ENCODE data around the gene SATB1. TPM values are rescaled to one million over a fixed set of nuclear protein-coding genes. Genes with fewer than 3 reads are reported as not detected.
"Not testable (repeated sequence)": the region's sequence is repeated elsewhere in the genome, so short reads cannot be mapped to it uniquely, and the experiment has no call there.

The SATB1 gene
- 100 to 1,000 TPM; 258 to 482 (median 451) TPM for total RNA-seq
- polyA plus RNA-seq, result 100 to 1,000 TPM; 286 to 389 TPM
- 675 reads per million, percentile 98 among the genes with 10 or more reads in this experiment for total RNA-seq

DNA sequence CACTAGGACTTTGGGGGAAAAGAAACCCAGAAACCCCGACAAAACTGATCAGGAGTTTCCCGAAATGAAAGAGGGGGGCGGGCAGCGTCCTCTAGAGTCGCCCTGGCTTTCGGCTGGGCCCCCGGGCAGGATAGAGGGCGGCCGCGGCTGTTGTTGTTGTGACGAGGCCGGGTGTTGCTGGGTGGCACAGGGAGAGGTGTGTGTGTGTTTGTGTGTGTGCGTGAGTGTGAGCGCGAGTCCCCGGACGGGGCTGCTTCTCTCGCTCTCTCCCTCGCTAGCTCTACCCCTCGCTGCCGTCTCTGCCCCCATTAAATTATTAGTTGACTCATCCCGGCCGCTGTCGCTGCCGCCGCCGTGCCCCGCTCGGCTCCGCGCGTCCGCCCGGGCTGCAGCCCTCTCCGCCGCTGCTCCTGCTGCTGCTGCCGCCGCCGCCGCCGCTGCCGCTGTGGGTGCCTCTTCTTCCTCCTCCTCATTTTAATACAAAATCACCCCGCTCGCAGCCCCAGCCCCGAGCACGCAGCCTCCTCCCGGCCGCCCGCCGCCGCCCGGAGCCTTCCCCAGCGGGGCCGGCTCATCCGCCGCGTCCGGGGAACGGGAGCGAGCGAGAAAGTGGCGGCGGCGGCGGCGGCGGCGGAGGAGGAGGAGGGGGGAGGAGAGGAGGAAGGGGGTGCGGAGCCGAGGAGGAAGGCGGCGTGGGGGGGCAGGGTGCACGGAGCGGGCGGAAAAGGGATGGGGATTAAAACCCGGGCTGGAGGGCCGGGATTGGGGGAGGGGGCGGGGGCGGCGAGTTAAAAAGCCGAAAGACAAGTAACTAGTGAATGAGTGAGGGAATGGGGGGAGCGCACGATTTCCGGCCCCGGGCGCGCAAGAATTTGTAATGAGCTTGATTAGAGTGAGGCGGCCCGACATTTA lies at the start of gene SATB1:
SATB1 (minus strand) TSS at position 611 of the 912 bp plus-strand sequence. CDS start 4,372 bp downstream, outside the sequence.
- peaks cover 0 to 2% (median 0%) of the 10 kb centered on the region in 5 donors for H3K27me3 Mint-ChIP-seq
- CTCF ChIA-PET, result interaction anchor here (0.6 to 1.1 kb wide), 2 partner anchors 14 to 218 kb away, joined by 3 read pairs; no protein-coding TSS in a partner anchor

DNA sequence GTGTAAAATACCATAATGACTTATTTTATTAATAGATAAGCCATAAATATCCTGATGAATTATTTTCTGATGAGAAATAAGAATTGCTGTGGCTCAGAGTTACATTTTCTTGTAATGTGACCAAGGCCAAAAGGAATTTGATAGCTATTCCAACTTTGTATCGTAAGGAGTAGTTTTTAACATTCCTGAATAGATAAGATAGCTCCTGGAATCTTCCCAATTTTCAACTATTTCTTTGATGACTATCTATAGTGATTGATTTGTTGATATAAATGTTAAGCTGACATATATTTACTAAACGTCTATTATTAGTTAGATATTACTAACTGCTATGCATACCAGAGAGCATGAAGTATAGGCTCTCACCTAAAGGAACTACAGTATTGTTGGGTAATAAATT lies 49.1 kb upstream of the SATB1 start:
- Histone ChIP-seq H3K36me3 (ENCODE audit: control insufficient read depth in 2 of 3, insufficient read depth in 3 of 3, low read length in 3 of 3) (peaks cover 0 to 14% (median 0%) of the 10 kb centered on the region in 3 experiments), H3K9me3 (ENCODE audit: control insufficient read depth in 2 of 3, low read length in 3 of 3) (no peaks in the 10 kb centered on the region), H3K4me3 (ENCODE audit: low read length) (no peak overlapping the region), H3K4me1 (ENCODE audit: control insufficient read depth in 2 of 2, insufficient read depth in 2 of 2, low read length in 2 of 2) (no peaks in the 10 kb centered on the region), H3K27me3 (ENCODE audit: control insufficient read depth in 2 of 2, insufficient read depth in 2 of 2, low read length in 2 of 2) (no peaks in the 10 kb centered on the region), H3K27ac (ENCODE audit: low read depth, low read length) (no peak overlapping the region)
- ChIA-PET CTCF (no interaction called here), POLR2A (no interaction called here)
- H3K4me3 Mint-ChIP-seq, result no peak overlapping the region
- H3K27me3 Mint-ChIP-seq, result no peaks in the 10 kb centered on the region
- peak overlapping the region in 4 of 9 donors; percentile 11 to 50 (median 21) for H3K27ac Mint-ChIP-seq
- intact Hi-C loops (cut with micrococcal nuclease), result loop anchor here in 1 of 2 donors (2.0 kb wide), 1 partner anchor 15 kb away; no protein-coding TSS in a partner anchor
- peaks cover 25 to 63% (median 60%) of the 10 kb centered on the region in 5 donors for H3K36me3 Mint-ChIP-seq
- ATAC-seq (no peak), DNase-seq (no peak)
- H3K4me1 Mint-ChIP-seq, result peaks cover 1 to 38% (median 18%) of the 10 kb centered on the region in 7 donors
- H3K9me3 Mint-ChIP-seq, result peaks cover 0 to 16% (median 3%) of the 10 kb centered on the region in 11 donors

More for the DNA sequence above, at the start of gene SATB1:
- Histone ChIP-seq H3K4me3 (ENCODE audit: low read length) (peak within 1 kb of the TSS; percentile 72), H3K36me3 (ENCODE audit: control insufficient read depth in 2 of 3, insufficient read depth in 3 of 3, low read length in 3 of 3) (peaks cover 0 to 17% (median 0%) of the 10 kb centered on the region in 3 experiments), H3K27ac (ENCODE audit: low read depth, low read length) (peak within 1 kb of the TSS; percentile 97), H3K9me3 (ENCODE audit: control insufficient read depth in 2 of 3, low read length in 3 of 3) (no peaks in the 10 kb centered on the region), H3K4me1 (ENCODE audit: control insufficient read depth in 2 of 2, insufficient read depth in 2 of 2, low read length in 2 of 2) (peaks cover 8 to 21% of the 10 kb centered on the region in 2 donors), H3K27me3 (ENCODE audit: control insufficient read depth in 2 of 2, insufficient read depth in 2 of 2, low read length in 2 of 2) (no peaks in the 10 kb centered on the region)
- peaks cover 9 to 57% (median 17%) of the 10 kb centered on the region in 5 donors for H3K36me3 Mint-ChIP-seq
- H3K4me1 Mint-ChIP-seq, result peaks cover 41 to 72% (median 62%) of the 10 kb centered on the region in 7 donors
- peak; percentile 55 to 72 (median 67) for DNase-seq
- peak within 1 kb of the TSS; percentile 87 to 99 (median 98) for H3K27ac Mint-ChIP-seq
- POLR2A ChIA-PET, result interaction anchor here (0.6 to 9.9 kb wide), 10 partner anchors 8 to 52 kb away, joined by 3 to 206 read pairs (median 4); no protein-coding TSS in a partner anchor
- intact Hi-C loops (cut with micrococcal nuclease), result loop anchor here (1.0 to 10.0 kb wide), 7 partner anchors 14 to 1620 kb away; partner anchors contain the start of genes KAT2B (in 2 of the 2), PLCL2 (in 1 of the 2) and TBC1D5 (in 1 of the 2)
- peaks cover 0 to 6% (median 0%) of the 10 kb centered on the region in 11 donors for H3K9me3 Mint-ChIP-seq
- peak; percentile 62 for ATAC-seq
- peak within 1 kb of the TSS; percentile 91 to 100 (median 98) for H3K4me3 Mint-ChIP-seq

DNA sequence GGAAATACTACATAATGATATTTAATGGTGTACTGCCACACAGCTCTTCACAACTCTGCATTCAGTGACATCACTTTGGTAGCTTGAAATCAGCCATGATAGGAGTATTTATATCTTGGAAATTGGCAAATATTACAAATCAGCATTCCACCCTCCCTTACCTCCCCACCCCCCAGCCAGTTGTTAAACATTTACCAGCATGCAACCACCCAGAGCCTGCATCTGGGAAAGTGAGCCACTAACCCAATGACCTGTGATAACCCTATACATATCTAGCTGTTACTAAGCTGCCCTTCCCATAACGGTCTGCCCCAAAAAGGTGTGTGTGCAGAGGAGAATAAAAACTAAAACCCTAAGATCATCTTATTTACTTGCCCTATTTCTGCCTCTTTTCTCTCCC lies 44.6 kb upstream of the SATB1 start:
- no peak for DNase-seq
- intact Hi-C loops (cut with micrococcal nuclease), result no loop called here
- Histone ChIP-seq H3K27me3 (ENCODE audit: control insufficient read depth in 2 of 2, insufficient read depth in 2 of 2, low read length in 2 of 2) (no peaks in the 10 kb centered on the region), H3K4me1 (ENCODE audit: control insufficient read depth in 2 of 2, insufficient read depth in 2 of 2, low read length in 2 of 2) (no peaks in the 10 kb centered on the region), H3K4me3 (ENCODE audit: low read length) (no peak overlapping the region), H3K27ac (ENCODE audit: low read depth, low read length) (no peak overlapping the region), H3K36me3 (ENCODE audit: control insufficient read depth in 2 of 3, insufficient read depth in 3 of 3, low read length in 3 of 3) (peaks cover 0 to 41% (median 11%) of the 10 kb centered on the region in 3 experiments), H3K9me3 (ENCODE audit: control insufficient read depth in 2 of 3, low read length in 3 of 3) (no peaks in the 10 kb centered on the region)
- ChIA-PET CTCF (no interaction called here), POLR2A (interaction anchor here (1.0 kb wide), 1 partner anchor 15 kb away, joined by 3 read pairs; no protein-coding TSS in a partner anchor)
- no peak overlapping the region for H3K4me3 Mint-ChIP-seq
- no peaks in the 10 kb centered on the region for H3K27me3 Mint-ChIP-seq
- H3K36me3 Mint-ChIP-seq, result peaks cover 43 to 82% (median 79%) of the 10 kb centered on the region in 5 donors
- peak overlapping the region in 3 of 9 donors; percentile 18 to 55 (median 43) for H3K27ac Mint-ChIP-seq
- H3K4me1 Mint-ChIP-seq, result peaks cover 8 to 48% (median 30%) of the 10 kb centered on the region in 7 donors
- ATAC-seq, result no peak
- peaks cover 0 to 10% (median 0%) of the 10 kb centered on the region in 11 donors for H3K9me3 Mint-ChIP-seq

DNA sequence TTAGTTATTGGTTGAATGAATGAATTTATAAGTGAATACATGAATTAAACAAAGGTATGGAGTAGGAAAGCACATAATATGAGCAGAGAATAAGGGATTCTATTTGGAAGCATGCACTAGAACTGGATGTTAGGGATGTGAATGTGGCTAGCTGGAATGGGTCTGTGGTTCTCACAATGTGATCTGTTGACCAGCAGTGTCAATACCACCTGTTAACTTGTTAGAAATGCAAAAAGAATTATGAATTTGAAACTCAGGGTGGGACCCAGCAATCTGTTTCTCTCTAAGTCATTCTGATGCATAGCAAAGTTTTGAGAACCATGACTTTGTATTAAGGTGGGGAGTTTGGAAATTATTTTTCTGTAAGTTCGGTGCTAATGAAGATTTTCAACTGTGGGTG lies 41.0 kb upstream of the SATB1 start:
- Mint-ChIP-seq H3K4me1 (peaks cover 9 to 50% (median 30%) of the 10 kb centered on the region in 7 donors), H3K36me3 (peaks cover 38 to 83% (median 78%) of the 10 kb centered on the region in 5 donors), H3K4me3 (no peak overlapping the region), H3K27me3 (no peaks in the 10 kb centered on the region), H3K9me3 (peaks cover 0 to 12% (median 6%) of the 10 kb centered on the region in 11 donors), H3K27ac (peak overlapping the region in 1 of 9 donors; percentile 42)
- intact Hi-C loops (cut with micrococcal nuclease), result no loop called here
- ChIA-PET POLR2A (no interaction called here), CTCF (no interaction called here)
- Histone ChIP-seq H3K36me3 (ENCODE audit: control insufficient read depth in 2 of 3, insufficient read depth in 3 of 3, low read length in 3 of 3) (peaks cover 0 to 33% (median 11%) of the 10 kb centered on the region in 3 experiments), H3K4me3 (ENCODE audit: low read length) (no peak overlapping the region), H3K4me1 (ENCODE audit: control insufficient read depth in 2 of 2, insufficient read depth in 2 of 2, low read length in 2 of 2) (no peaks in the 10 kb centered on the region), H3K27me3 (ENCODE audit: control insufficient read depth in 2 of 2, insufficient read depth in 2 of 2, low read length in 2 of 2) (no peaks in the 10 kb centered on the region), H3K27ac (ENCODE audit: low read depth, low read length) (no peak overlapping the region), H3K9me3 (ENCODE audit: control insufficient read depth in 2 of 3, low read length in 3 of 3) (no peaks in the 10 kb centered on the region)
- DNase-seq (no peak), ATAC-seq (no peak)

DNA sequence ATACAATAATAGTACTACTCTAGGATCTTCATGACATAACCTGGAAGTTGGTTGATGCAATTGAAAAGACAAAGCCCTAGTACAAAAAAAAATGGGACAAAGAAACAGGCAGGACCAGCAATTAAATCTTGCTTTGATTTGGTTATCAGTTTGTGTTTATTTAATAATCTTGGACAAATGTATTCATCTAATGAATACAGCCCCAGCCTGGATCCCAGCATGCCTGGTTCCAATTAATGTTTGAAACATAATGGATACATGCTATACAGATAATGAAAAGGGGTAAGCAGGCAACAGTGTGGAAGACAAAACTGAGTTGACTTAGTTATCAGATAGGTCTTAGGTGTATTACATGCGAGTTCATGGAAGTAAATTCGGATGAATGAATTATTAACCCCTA lies 29.6 kb upstream of the SATB1 start:
- no peak overlapping the region for H3K27ac ChIP-seq (ENCODE audit: low read depth, low read length)
- H3K9me3 ChIP-seq (ENCODE audit: control insufficient read depth in 2 of 3, low read length in 3 of 3), result no peaks in the 10 kb centered on the region
- Mint-ChIP-seq H3K4me3 (peak overlapping the region in 1 of 10 donors; percentile 5), H3K36me3 (peaks cover 11 to 77% (median 70%) of the 10 kb centered on the region in 5 donors), H3K9me3 (peaks cover 4 to 33% (median 9%) of the 10 kb centered on the region in 11 donors), H3K4me1 (peaks cover 14 to 93% (median 80%) of the 10 kb centered on the region in 7 donors), H3K27me3 (no peaks in the 10 kb centered on the region), H3K27ac (peak overlapping the region in 1 of 9 donors; percentile 18)
- no peak for DNase-seq
- peaks cover 0 to 10% of the 10 kb centered on the region in 2 donors for H3K4me1 ChIP-seq (ENCODE audit: control insufficient read depth in 2 of 2, insufficient read depth in 2 of 2, low read length in 2 of 2)
- no peaks in the 10 kb centered on the region for H3K27me3 ChIP-seq (ENCODE audit: control insufficient read depth in 2 of 2, insufficient read depth in 2 of 2, low read length in 2 of 2)
- ATAC-seq, result no peak
- intact Hi-C loops (cut with micrococcal nuclease), result no loop called here
- ChIA-PET POLR2A (interaction anchor here (0.6 to 1.3 kb wide), 5 partner anchors 8 to 305 kb away, joined by 3 to 5 read pairs (median 3); no protein-coding TSS in a partner anchor), CTCF (no interaction called here)
- peaks cover 0 to 5% (median 0%) of the 10 kb centered on the region in 3 experiments for H3K36me3 ChIP-seq (ENCODE audit: control insufficient read depth in 2 of 3, insufficient read depth in 3 of 3, low read length in 3 of 3)
- no peak overlapping the region for H3K4me3 ChIP-seq (ENCODE audit: low read length)

DNA sequence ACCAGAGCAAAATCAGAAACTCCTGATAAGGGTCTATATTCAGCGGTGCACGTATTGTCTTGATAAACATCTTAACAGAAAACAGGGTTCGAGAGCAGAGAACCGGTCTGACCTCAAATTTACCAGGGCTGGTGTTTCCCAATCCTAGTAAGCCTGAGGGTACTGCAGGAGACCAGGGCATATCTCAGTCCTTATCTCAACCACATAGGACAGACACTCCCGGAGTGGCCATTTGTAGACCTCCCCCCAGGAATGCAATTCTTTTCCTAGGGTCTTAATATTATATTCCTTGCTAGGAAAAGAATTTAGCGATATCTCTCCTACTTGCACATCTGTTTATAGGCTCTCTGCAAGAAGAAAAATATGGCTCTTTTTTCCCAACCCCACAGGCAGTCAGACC lies 24.5 kb upstream of the SATB1 start:
- Mint-ChIP-seq H3K36me3 (peaks cover 9 to 72% (median 64%) of the 10 kb centered on the region in 5 donors), H3K9me3 (peaks cover 2 to 35% (median 12%) of the 10 kb centered on the region in 11 donors), H3K4me3 (peak overlapping the region in 8 of 10 donors; percentile 13 to 99 (median 45)), H3K4me1 (peaks cover 19 to 83% (median 72%) of the 10 kb centered on the region in 7 donors), H3K27ac (peak overlapping the region in 8 of 9 donors; percentile 9 to 99 (median 44))
- H3K27me3 ChIP-seq (ENCODE audit: control insufficient read depth in 2 of 2, insufficient read depth in 2 of 2, low read length in 2 of 2); H3K36me3 ChIP-seq (ENCODE audit: control insufficient read depth in 2 of 3, insufficient read depth in 3 of 3, low read length in 3 of 3); H3K27ac ChIP-seq (ENCODE audit: low read depth, low read length); CTCF ChIA-PET; H3K9me3 ChIP-seq (ENCODE audit: control insufficient read depth in 2 of 3, low read length in 3 of 3); ATAC-seq; H3K4me3 ChIP-seq (ENCODE audit: low read length); DNase-seq; H3K27me3 Mint-ChIP-seq: not testable (repeated sequence)
- peaks cover 10 to 14% of the 10 kb centered on the region in 2 donors for H3K4me1 ChIP-seq (ENCODE audit: control insufficient read depth in 2 of 2, insufficient read depth in 2 of 2, low read length in 2 of 2)
- POLR2A ChIA-PET, result interaction anchor here (0.9 to 1.1 kb wide), 2 partner anchors 11 to 58 kb away, joined by 3 read pairs; no protein-coding TSS in a partner anchor
- intact Hi-C loops (cut with micrococcal nuclease), result loop anchor here (5.0 to 10.0 kb wide), 5 partner anchors 48 to 1498 kb away; partner anchors contain the start of gene RAB5A (in 2 of the 2)
